ENCODE measurements around the gene BTBD6. TPM values are rescaled to one million over a fixed set of nuclear protein-coding genes. Genes with fewer than 3 reads are reported as not detected.
"Not testable (repeated sequence)": the region's sequence is repeated elsewhere in the genome, so short reads cannot be mapped to it uniquely, and the experiment has no call there.

BTBD6 gene
- total RNA-seq, 1 donor from 2014 or later, result 36.6 TPM

DNA sequence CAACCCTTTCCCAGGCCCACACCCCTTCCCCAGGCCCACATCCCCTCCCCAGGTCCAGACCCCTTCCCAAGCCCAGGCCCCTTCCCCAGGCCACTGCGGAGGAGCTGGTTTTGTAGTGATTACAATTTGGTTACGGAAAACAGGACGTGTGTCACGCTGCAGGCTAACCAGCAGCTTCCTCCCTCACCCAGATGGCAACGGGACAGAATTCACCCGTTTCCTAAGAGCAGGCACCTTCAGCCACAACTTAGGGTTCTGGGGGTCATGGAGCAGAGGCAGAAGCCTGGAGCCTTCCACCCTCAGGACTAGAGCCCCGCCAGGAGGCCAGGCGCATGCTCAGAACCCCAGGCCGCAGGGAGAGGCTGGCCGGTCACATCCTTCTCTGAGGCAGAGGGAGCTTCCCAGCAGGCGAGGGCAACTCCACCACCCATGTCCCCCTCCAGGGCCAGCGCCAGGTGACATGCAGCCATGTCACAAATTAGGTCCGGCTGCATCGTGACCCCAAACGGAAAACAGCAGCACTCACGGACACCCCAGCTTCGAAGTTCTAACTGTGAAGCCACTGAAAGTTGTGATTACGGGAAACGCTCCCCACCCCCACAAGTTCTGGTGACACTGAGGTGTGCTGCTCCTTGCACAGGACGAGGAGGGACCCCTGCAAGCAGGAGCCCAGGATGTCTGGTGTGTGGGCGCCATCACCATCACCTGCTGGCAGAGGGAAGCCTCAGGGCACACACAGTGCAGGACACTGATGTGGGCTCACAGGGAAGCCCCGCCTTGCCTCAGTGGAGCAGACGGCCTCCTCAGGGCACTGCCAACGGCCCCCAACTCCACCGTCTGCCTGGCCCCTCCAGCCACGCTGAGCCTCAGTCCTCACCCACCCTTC, 44.7 kb downstream of the BTBD6 start:
- TF ChIP-seq CTCF (conservative IDR thresholded peaks at IDR 0.05), result no peak
- H3K4me1 Mint-ChIP-seq, result peaks cover 11% of the 10 kb centered on the region
- H3K27ac Mint-ChIP-seq (ENCODE audit: unreplicated experiment), result peak overlapping the region; percentile 27
- H3K4me3 Mint-ChIP-seq, result no peak overlapping the region
- H3K36me3 Mint-ChIP-seq (ENCODE audit: low read depth), result no peaks in the 10 kb centered on the region
- H3K9me3 Mint-ChIP-seq, result no peaks in the 10 kb centered on the region
- H3K27me3 Mint-ChIP-seq (ENCODE audit: low read depth), result no peaks in the 10 kb centered on the region
- DNase-seq (ENCODE audit: low read depth, low spot score), result no peak

GRCh38 chr14:105294142-105294597, 45.8 kb downstream of the BTBD6 start:
- H3K9me3 Mint-ChIP-seq, result no peaks in the 10 kb centered on the region
- H3K36me3 Mint-ChIP-seq (ENCODE audit: low read depth), result no peaks in the 10 kb centered on the region
- no peak for DNase-seq (ENCODE audit: low read depth, low spot score)
- H3K4me1 Mint-ChIP-seq, result peaks cover 14% of the 10 kb centered on the region
- peak overlapping the region; percentile 78 for H3K27ac Mint-ChIP-seq (ENCODE audit: unreplicated experiment)
- no peaks in the 10 kb centered on the region for H3K27me3 Mint-ChIP-seq (ENCODE audit: low read depth)
- no peak for TF ChIP-seq CTCF (conservative IDR thresholded peaks at IDR 0.05)
- H3K4me3 Mint-ChIP-seq, result peak overlapping the region; percentile 28

GRCh38 chr14:105297311-105297710, 49.0 kb downstream of the BTBD6 start:
- H3K36me3 Mint-ChIP-seq (ENCODE audit: low read depth); H3K27me3 Mint-ChIP-seq (ENCODE audit: low read depth); H3K27ac Mint-ChIP-seq (ENCODE audit: unreplicated experiment); DNase-seq (ENCODE audit: low read depth, low spot score); H3K9me3 Mint-ChIP-seq: not testable (repeated sequence)
- Mint-ChIP-seq H3K4me1 (peaks cover 25% of the 10 kb centered on the region), H3K4me3 (peak overlapping the region; percentile 31)

- no peak for TF ChIP-seq CTCF (conservative IDR thresholded peaks at IDR 0.05)
- H3K27me3 Mint-ChIP-seq (ENCODE audit: low read depth), result peaks cover 6% of the 10 kb centered on the region
- peaks cover 17% of the 10 kb centered on the region for H3K4me1 Mint-ChIP-seq
- peak overlapping the region; percentile 88 for H3K4me3 Mint-ChIP-seq
- peak overlapping the region; percentile 71 for H3K27ac Mint-ChIP-seq (ENCODE audit: unreplicated experiment)
- H3K9me3 Mint-ChIP-seq, result no peaks in the 10 kb centered on the region
- H3K36me3 Mint-ChIP-seq (ENCODE audit: low read depth), result no peaks in the 10 kb centered on the region
- no peak for DNase-seq (ENCODE audit: low read depth, low spot score)
Observed at GRCh38 chr14:105299654-105300541, 51.6 kb downstream of the BTBD6 start.

Other genes with a start within 250 kb of the BTBD6 start
- 55.0 and 58.2 TPM in 2 replicates for gene CDCA4, start 227.4 kb upstream of the BTBD6 start, total RNA-seq
- not detected in 2 replicates for gene GPR132, start 183.1 kb upstream of the BTBD6 start, total RNA-seq
- 2.7 and 4.2 TPM in 2 replicates for gene JAG2, start 79.8 kb upstream of the BTBD6 start, total RNA-seq
- gene NUDT14, start 67.2 kb upstream of the BTBD6 start, total RNA-seq, result 25.6 and 27.1 TPM in 2 replicates
- 50.0 and 51.1 TPM in 2 replicates for gene BRF1, start 52.5 kb downstream of the BTBD6 start, total RNA-seq
- 101 and 104 TPM in 2 replicates for gene PACS2, start 66.2 kb downstream of the BTBD6 start, total RNA-seq
- gene TEX22, start 150.0 kb downstream of the BTBD6 start, total RNA-seq, result 4.4 and 5.2 TPM in 2 replicates
- 246 and 251 TPM in 2 replicates for gene MTA1, start 171.3 kb downstream of the BTBD6 start, total RNA-seq
- 38.3 and 39.3 TPM in 2 replicates for gene CRIP2, start 226.3 kb downstream of the BTBD6 start, total RNA-seq
- 3.2 and 4.8 TPM in 2 replicates for gene CRIP1, start 238.4 kb downstream of the BTBD6 start, total RNA-seq
- 39.6 and 44.9 TPM in 2 replicates for gene TEDC1, start 242.7 kb downstream of the BTBD6 start, total RNA-seq